Astrocyte (in vitro differentiated cells and primary cell): ENCODE results near the gene CLCA2. TPM values are rescaled to one million over a fixed set of nuclear protein-coding genes. Genes with fewer than 3 reads are reported as not detected.

Experiments
- DNase-seq: peaks from one replicate; pipeline ENCODE4 v3.0.0-alpha.2; 2010; ENCODE audit warnings: low read depth
- FAIRE-seq: peaks from 2 replicates; lab custom pipeline; 2011; peaks lifted over from hg19 to GRCh38; lab: Jason Lieb, UNC
- H2AFZ ChIP-seq: 2 replicates; pipeline ENCODE4 v1.6.0; 2012; ENCODE audit warnings: low read depth, low read length, inconsistent platforms
- H3K27ac ChIP-seq: 2 replicates; pipeline ENCODE4 v1.5.1; 2011; ENCODE audit warnings: low read depth, low read length, inconsistent platforms
- H3K27me3 ChIP-seq: 2 replicates; pipeline ENCODE4 v1.6.0; 2011; ENCODE audit warnings: low read length, inconsistent platforms; ENCODE audit not compliant: insufficient read depth
- H3K36me3 ChIP-seq: 2 replicates; pipeline ENCODE4 v1.5.1; 2011; ENCODE audit warnings: low read length, inconsistent platforms; ENCODE audit not compliant: insufficient read depth
- H3K4me1 ChIP-seq: 2 replicates; pipeline ENCODE4 v1.5.1; 2011; ENCODE audit warnings: low read length, inconsistent platforms; ENCODE audit not compliant: insufficient read depth
- H3K4me2 ChIP-seq: 2 replicates; pipeline ENCODE4 v1.6.0; 2012; ENCODE audit warnings: low read length, inconsistent platforms
- H3K4me3 ChIP-seq: 2 replicates; pipeline ENCODE4 v1.5.1; 2011; ENCODE audit warnings: low read depth, mild to moderate bottlenecking, low read length, inconsistent platforms; ENCODE audit not compliant: insufficient read depth
- H3K79me2 ChIP-seq: 2 replicates; pipeline ENCODE4 v1.6.0; 2012; ENCODE audit warnings: mild to moderate bottlenecking, low read length, inconsistent platforms; ENCODE audit not compliant: insufficient read depth
- H3K9ac ChIP-seq: 2 replicates; pipeline ENCODE4 v1.6.0; 2012; ENCODE audit warnings: mild to moderate bottlenecking, low read length, inconsistent platforms
- H3K9me3 ChIP-seq: 2 replicates; pipeline ENCODE4 v1.5.1; 2012; ENCODE audit warnings: low read depth, mild to moderate bottlenecking, low read length, inconsistent platforms; ENCODE audit not compliant: insufficient read depth
- H4K20me1 ChIP-seq: 2 replicates; pipeline ENCODE4 v1.6.0; 2012; ENCODE audit warnings: low read length, inconsistent platforms; ENCODE audit not compliant: insufficient read depth
- H3K27ac Mint-ChIP-seq: one replicate; pipeline ENCODE4 v1.8.0; 2021; ENCODE audit warnings: mild to moderate bottlenecking, mixed read lengths; ENCODE audit not compliant: unreplicated experiment
- H3K27me3 Mint-ChIP-seq: one replicate; pipeline ENCODE4 v1.8.0; 2021; ENCODE audit warnings: low read depth, mixed read lengths; ENCODE audit not compliant: unreplicated experiment
- H3K36me3 Mint-ChIP-seq: one replicate; pipeline ENCODE4 v1.8.0; 2021; ENCODE audit warnings: low read depth, mixed read lengths; ENCODE audit not compliant: unreplicated experiment
- H3K4me1 Mint-ChIP-seq: one replicate; pipeline ENCODE4 v1.8.0; 2021; ENCODE audit warnings: low read depth, mixed read lengths; ENCODE audit not compliant: unreplicated experiment
- H3K4me3 Mint-ChIP-seq: one replicate; pipeline ENCODE4 v1.8.0; 2021; ENCODE audit warnings: mild to moderate bottlenecking, moderate library complexity, mixed read lengths; ENCODE audit not compliant: unreplicated experiment
- H3K9me3 Mint-ChIP-seq: one replicate; pipeline ENCODE4 v1.8.0; 2021; ENCODE audit warnings: mild to moderate bottlenecking, mixed read lengths; ENCODE audit not compliant: unreplicated experiment
- EZH2 ChIP-seq: IDR thresholded peaks from 2 replicates; pipeline ENCODE4 v1.6.1; 2012; ENCODE audit warnings: mild to moderate bottlenecking, low read length, inconsistent platforms; ENCODE audit not compliant: insufficient read depth
- total RNA-seq: library from RNA; stranded (reverse); gene quantifications from 2 replicates; pipeline ENCODE4 v1.2.1, GENCODE V29; 2021
- TF ChIP-seq, protein P1 (sequence below): IDR thresholded peaks from 2 replicates; pipeline ENCODE4 v1.5.1; 2011; ENCODE audit warnings: low read depth, mild to moderate bottlenecking, inconsistent platforms, low read length, moderate library complexity; ENCODE audit not compliant: insufficient read depth

CLCA2 gene
- total RNA-seq, 1 donor from 2014 or later: 0.77 TPM

DNA sequence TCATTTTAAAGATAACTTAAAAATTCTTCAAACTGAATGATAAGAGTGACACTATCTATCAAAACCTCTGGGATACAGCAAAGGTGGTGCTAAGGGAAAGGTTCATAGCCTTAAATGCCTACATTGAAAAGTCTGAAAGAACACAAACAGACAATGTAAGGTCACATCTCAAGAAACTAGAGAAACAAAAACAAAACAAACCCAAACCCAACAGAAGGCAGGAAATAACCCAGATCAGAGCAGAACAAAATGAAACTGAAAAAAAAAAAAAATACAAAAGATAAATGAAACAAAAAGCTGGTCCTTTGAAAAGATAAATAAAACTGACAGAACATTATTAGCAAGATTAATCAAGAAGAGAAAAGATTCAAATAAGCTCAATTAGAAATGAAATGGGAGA is 34.7 kb upstream of the CLCA2 start:
- FAIRE-seq (no peak), DNase-seq (no peak)
- Histone ChIP-seq H3K36me3 (no peaks in the 10 kb centered on the region), H3K79me2 (peaks cover 81% of the 10 kb centered on the region), H3K27me3 (no peaks in the 10 kb centered on the region), H4K20me1 (peaks cover 4% of the 10 kb centered on the region), H3K9me3 (no peaks in the 10 kb centered on the region), H3K4me2 (peak overlapping the region; percentile 2), H2AFZ (no peak overlapping the region), H3K4me1 (no peaks in the 10 kb centered on the region), H3K4me3 (no peak overlapping the region), H3K27ac (no peak overlapping the region), H3K9ac (no peak overlapping the region)
- Mint-ChIP-seq H3K27me3 (no peaks in the 10 kb centered on the region), H3K4me1 (peaks cover 28% of the 10 kb centered on the region), H3K9me3 (no peaks in the 10 kb centered on the region), H3K4me3 (no peak overlapping the region), H3K27ac (no peak overlapping the region), H3K36me3 (peaks cover 7% of the 10 kb centered on the region)
- TF ChIP-seq EZH2: no peak
- TF ChIP-seq, protein P1, sequence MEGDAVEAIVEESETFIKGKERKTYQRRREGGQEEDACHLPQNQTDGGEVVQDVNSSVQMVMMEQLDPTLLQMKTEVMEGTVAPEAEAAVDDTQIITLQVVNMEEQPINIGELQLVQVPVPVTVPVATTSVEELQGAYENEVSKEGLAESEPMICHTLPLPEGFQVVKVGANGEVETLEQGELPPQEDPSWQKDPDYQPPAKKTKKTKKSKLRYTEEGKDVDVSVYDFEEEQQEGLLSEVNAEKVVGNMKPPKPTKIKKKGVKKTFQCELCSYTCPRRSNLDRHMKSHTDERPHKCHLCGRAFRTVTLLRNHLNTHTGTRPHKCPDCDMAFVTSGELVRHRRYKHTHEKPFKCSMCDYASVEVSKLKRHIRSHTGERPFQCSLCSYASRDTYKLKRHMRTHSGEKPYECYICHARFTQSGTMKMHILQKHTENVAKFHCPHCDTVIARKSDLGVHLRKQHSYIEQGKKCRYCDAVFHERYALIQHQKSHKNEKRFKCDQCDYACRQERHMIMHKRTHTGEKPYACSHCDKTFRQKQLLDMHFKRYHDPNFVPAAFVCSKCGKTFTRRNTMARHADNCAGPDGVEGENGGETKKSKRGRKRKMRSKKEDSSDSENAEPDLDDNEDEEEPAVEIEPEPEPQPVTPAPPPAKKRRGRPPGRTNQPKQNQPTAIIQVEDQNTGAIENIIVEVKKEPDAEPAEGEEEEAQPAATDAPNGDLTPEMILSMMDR: no peak

DNA sequence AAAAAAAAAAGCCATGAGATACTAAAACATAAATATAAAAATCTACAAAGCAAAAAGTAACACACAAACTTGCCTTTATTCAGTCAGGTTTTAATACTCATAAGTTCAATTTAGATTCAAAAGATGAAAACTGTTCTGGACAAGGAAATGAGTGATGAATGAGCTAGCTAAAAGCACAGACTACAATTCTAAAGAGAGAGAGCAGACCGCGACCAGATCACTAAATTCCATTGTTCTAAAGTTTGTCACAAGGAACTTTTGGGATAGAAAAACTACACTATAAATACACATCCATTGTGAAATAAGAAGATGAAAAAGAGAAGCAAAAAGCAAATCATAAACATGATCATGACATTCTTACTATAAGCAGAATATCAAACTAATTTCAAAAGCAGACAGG is 29.6 kb upstream of the CLCA2 start:
- H3K27ac Mint-ChIP-seq: no peak overlapping the region
- H2AFZ ChIP-seq: no peak overlapping the region

More for the DNA sequence above, 29.6 kb upstream of the CLCA2 start:
- H3K27me3 Mint-ChIP-seq: no peaks in the 10 kb centered on the region
- H3K4me1 Mint-ChIP-seq: peaks cover 19% of the 10 kb centered on the region
- Histone ChIP-seq H4K20me1 (peaks cover 4% of the 10 kb centered on the region), H3K4me3 (peak overlapping the region; percentile 48), H3K27me3 (no peaks in the 10 kb centered on the region), H3K4me2 (peak overlapping the region; percentile 95), H3K79me2 (peaks cover 65% of the 10 kb centered on the region), H3K9ac (peak overlapping the region; percentile 16), H3K27ac (peak overlapping the region; percentile 4), H3K4me1 (peaks cover 12% of the 10 kb centered on the region), H3K9me3 (no peaks in the 10 kb centered on the region), H3K36me3 (no peaks in the 10 kb centered on the region)
- H3K4me3 Mint-ChIP-seq: peak overlapping the region; percentile 93
- no peaks in the 10 kb centered on the region for H3K9me3 Mint-ChIP-seq
- peaks cover 7% of the 10 kb centered on the region for H3K36me3 Mint-ChIP-seq
- FAIRE-seq (peak; percentile 52), DNase-seq (peak; percentile 67)
- TF ChIP-seq EZH2: no peak
- TF ChIP-seq, protein P1: no peak
